Measurements from ENCODE around the gene LRRC74B.
"Not testable (repeated sequence)": the region's sequence is repeated elsewhere in the genome, so short reads cannot be mapped to it uniquely, and the experiment has no call there.

The LRRC74B gene

GRCh38 chr22:21045585-21046294 lies at the start of gene LRRC74B:
TSS of gene LRRC74B (plus strand) at chr22:21045946. CDS start at chr22:21045987, 41 bp downstream.
- peak; percentile 91 for DNase-seq

GRCh38 chr22:20996031-20996410 lies 49.7 kb upstream of the LRRC74B start:
- DNase-seq = no peak

- DNase-seq = no peak
Measured at GRCh38 chr22:20996598-20997535, 48.9 kb upstream of the LRRC74B start.

GRCh38 chr22:20997536-20998257 lies 48.0 kb upstream of the LRRC74B start:
- DNase-seq = no peak

- no peak for DNase-seq
Measured at GRCh38 chr22:20998411-20999336, 47.1 kb upstream of the LRRC74B start.

GRCh38 chr22:20999350-21000206 lies 46.2 kb upstream of the LRRC74B start:
- no peak for DNase-seq

- peak; percentile 19 for DNase-seq
Measured at GRCh38 chr22:21000207-21000986, 45.3 kb upstream of the LRRC74B start.

- DNase-seq = no peak
Measured at GRCh38 chr22:21000987-21001600, 44.7 kb upstream of the LRRC74B start.

- DNase-seq = peak; percentile 93
Measured at GRCh38 chr22:21001601-21002325, 44.0 kb upstream of the LRRC74B start, which contains the start of gene THAP7. TSS of gene THAP7 (minus strand) at chr22:21002118. CDS start at chr22:21001911, 207 bp downstream.

GRCh38 chr22:21003782-21004181 lies 42.0 kb upstream of the LRRC74B start:
- peak; percentile 86 for DNase-seq

- not testable (repeated sequence) for DNase-seq
Measured at GRCh38 chr22:21009208-21009607, 36.5 kb upstream of the LRRC74B start.

GRCh38 chr22:21009638-21010425 lies 35.9 kb upstream of the LRRC74B start:
- no peak for DNase-seq

- no peak for DNase-seq
Measured at GRCh38 chr22:21010426-21011113, 35.2 kb upstream of the LRRC74B start.

GRCh38 chr22:21012446-21013407 lies 33.0 kb upstream of the LRRC74B start:
- DNase-seq = no peak

- no peak for DNase-seq
Measured at GRCh38 chr22:21013657-21014201, 32.0 kb upstream of the LRRC74B start.

GRCh38 chr22:21014202-21014725 lies 31.5 kb upstream of the LRRC74B start:
- DNase-seq = peak; percentile 98
